Subcutaneous abdominal adipose tissue (tissue), 5 donors: ENCODE measurements around the gene MFF.

Experiments
- H3K27ac ChIP-seq: one replicate; pipeline ENCODE4 v1.7.0; 2013; ENCODE audit warnings: low read depth, mild to moderate bottlenecking, inconsistent platforms, low read length, moderate library complexity
- H3K27me3 ChIP-seq, 5 donors: one replicate each; pipeline ENCODE4 v1.7.0; 2013; ENCODE audit warnings: low read length in 5 of 5, inconsistent platforms in 1 of 5; ENCODE audit not compliant: control insufficient read depth in 5 of 5, insufficient read depth in 4 of 5
- H3K36me3 ChIP-seq, 5 donors: one replicate each; pipeline ENCODE4 v1.7.0; 2013; ENCODE audit warnings: low read length in 5 of 5; ENCODE audit not compliant: control insufficient read depth in 5 of 5, insufficient read depth in 5 of 5
- H3K4me1 ChIP-seq, 5 donors: one replicate each; pipeline ENCODE4 v1.7.0; 2013; ENCODE audit warnings: low read length in 5 of 5, mild to moderate bottlenecking in 3 of 5, moderate library complexity in 1 of 5; ENCODE audit not compliant: control insufficient read depth in 5 of 5, insufficient read depth in 5 of 5
- H3K4me3 ChIP-seq, 5 donors: one replicate each; pipeline ENCODE4 v1.7.0; 2013; ENCODE audit warnings: low read length in 5 of 5, low read depth in 1 of 5
- H3K9ac ChIP-seq, 5 donors: one replicate each; pipeline ENCODE4 v1.7.0; 2013; ENCODE audit warnings: low read length in 5 of 5, mild to moderate bottlenecking in 4 of 5, moderate library complexity in 3 of 5
- H3K9me3 ChIP-seq, 5 donors: one replicate each; pipeline ENCODE4 v1.7.0; 2013; ENCODE audit warnings: low read length in 5 of 5; ENCODE audit not compliant: control insufficient read depth in 5 of 5
- donor health status: healthy.
- donor health status: healthy.
- donor health status: healthy.
- donor health status: healthy.
- donor health status: healthy.

Gene MFF, protein sequence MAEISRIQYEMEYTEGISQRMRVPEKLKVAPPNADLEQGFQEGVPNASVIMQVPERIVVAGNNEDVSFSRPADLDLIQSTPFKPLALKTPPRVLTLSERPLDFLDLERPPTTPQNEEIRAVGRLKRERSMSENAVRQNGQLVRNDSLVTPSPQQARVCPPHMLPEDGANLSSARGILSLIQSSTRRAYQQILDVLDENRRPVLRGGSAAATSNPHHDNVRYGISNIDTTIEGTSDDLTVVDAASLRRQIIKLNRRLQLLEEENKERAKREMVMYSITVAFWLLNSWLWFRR

DNA sequence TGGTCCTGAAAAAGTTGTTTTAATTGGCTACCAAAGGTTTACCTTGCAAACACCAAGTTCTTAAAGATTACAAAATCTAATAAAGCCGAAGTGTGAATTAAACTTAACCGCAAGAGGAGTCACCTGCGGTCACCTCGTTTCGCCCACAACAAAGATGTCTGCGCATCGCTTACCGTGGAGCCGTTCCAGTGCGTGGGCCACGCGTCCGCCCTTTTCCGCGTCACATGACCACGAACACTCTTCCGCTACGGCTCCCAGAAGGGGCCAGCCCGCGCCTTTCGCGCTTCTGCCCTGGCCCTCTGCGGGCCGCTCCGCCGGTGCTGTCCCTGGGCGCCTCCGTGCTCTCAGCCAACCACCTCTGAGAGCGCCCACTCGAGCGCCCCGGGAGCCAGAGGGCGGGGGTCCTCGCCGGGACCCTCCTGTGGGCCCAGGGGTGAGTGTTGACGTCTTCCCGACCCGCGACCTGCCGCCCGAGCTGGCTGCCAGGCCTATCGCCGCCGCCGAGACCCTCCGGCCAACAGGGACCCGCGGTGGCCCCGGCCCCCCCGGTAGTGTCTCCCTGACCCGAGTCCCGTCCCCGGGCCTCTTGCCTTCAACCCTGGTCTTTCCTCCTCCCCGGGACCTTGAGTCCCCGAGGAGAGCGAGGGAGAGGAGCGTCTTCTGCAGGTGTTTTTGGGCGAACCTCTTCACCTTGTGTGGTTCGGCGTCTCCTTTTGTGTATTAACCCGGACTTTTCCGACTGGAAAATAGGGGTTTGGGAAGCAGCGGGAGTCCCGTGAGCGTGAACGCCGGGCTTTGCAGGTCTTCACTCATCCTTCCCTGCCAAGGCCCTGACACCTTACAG, at the start of gene MFF:
Gene MFF (plus strand): TSS at position 257 of the 844 bp plus-strand sequence. CDS start 5,415 bp downstream, outside the sequence.
- Histone ChIP-seq H3K27me3 (no peaks in the 10 kb centered on the region), H3K9me3 (no peaks in the 10 kb centered on the region), H3K9ac (peak within 1 kb of the TSS; percentile 85 to 99 (median 90)), H3K4me3 (peak within 1 kb of the TSS; percentile 80 to 96 (median 93)), H3K27ac (peak within 1 kb of the TSS; percentile 73), H3K4me1 (peaks cover 0 to 23% (median 20%) of the 10 kb centered on the region in 5 donors), H3K36me3 (peaks cover 0 to 5% (median 0%) of the 10 kb centered on the region in 5 donors)

DNA sequence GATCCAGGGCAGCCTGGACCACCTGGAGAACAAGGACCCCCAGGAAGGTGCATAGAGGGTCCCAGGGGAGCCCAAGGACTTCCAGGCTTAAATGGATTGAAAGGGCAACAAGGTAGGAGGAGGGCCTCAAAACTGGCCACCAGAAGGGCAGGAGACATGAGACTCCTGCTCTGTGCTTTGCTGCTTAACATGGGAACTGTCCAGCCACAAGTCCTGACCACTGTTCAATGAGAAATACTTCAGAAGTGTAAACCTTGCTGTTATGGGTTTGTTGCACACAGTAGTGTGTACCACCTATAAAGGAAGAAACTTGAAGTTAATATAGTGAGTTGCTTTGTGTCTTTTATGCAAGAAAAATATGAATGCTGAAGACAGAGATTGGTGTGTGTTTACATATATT, 44.2 kb upstream of the MFF start:
- H3K4me3 ChIP-seq, result no peak overlapping the region
- H3K9me3 ChIP-seq, result no peaks in the 10 kb centered on the region
- no peaks in the 10 kb centered on the region for H3K36me3 ChIP-seq
- no peak overlapping the region for H3K27ac ChIP-seq
- H3K27me3 ChIP-seq, result no peaks in the 10 kb centered on the region
- no peak overlapping the region for H3K9ac ChIP-seq
- no peaks in the 10 kb centered on the region for H3K4me1 ChIP-seq

DNA sequence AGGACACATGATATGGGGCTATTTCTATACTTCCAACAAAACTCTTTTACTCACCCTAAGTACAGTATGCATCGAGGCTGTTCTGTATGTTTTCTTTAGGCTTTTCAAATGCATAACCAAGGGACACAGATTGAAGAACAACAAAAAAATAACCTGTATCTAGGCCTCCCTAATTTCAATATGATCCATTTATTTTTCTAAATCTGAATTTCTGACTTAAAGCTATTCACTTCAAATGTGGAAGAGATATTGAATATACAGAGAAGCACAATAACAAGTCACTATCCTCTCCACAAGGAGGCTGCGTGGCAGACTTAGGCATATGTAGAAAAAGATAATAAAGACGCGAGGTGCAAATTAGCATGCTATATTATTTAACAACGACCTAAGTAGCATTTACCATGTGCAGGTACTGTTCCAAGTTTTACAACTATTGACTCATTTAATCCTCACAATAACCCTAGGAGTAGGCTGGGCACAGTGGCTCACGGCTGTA, 39.3 kb upstream of the MFF start:
- Histone ChIP-seq H3K9me3 (no peaks in the 10 kb centered on the region), H3K36me3 (no peaks in the 10 kb centered on the region), H3K27me3 (no peaks in the 10 kb centered on the region), H3K9ac (no peak overlapping the region), H3K4me1 (no peaks in the 10 kb centered on the region), H3K27ac (no peak overlapping the region), H3K4me3 (no peak overlapping the region)

DNA sequence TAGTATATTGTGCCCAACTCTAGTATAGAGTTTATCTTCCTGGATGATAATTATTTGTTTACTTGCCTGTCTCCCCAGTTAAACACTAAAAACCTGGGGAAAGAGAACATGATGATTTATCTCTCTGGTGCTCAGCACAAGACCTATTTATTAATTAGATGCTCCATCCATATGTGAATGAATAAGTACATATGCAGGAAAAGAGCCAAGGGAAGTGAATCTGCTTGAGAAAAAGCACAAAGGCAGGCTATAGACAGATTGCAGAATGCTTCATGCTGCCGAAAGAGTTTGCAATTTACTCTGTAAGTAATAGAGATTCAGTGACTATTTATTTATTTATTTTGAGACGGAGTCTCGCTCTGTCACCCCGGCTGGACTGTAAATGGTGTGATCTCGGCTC, 37.3 kb upstream of the MFF start:
- no peaks in the 10 kb centered on the region for H3K9me3 ChIP-seq
- no peaks in the 10 kb centered on the region for H3K4me1 ChIP-seq
- H3K36me3 ChIP-seq, result no peaks in the 10 kb centered on the region
- no peak overlapping the region for H3K4me3 ChIP-seq
- no peaks in the 10 kb centered on the region for H3K27me3 ChIP-seq
- no peak overlapping the region for H3K27ac ChIP-seq
- no peak overlapping the region for H3K9ac ChIP-seq

DNA sequence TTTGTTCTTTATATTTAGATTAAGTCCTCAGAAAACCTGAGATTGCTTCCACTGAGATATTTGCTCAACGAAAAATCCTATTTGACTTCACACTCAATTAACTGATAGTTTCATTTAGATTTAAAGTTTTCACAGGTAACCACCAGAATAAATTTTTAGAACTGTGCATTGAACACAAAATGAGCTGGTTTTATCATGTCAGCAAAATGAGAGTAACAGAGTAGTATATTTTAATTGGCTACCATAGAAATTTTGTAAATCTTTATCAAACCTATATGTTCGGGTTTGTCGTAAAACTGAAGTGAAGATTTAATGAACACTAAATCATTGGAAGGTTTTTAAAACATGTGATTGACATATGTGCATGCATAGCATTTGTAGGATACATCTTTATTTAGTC, 32.7 kb upstream of the MFF start:
- no peak overlapping the region for H3K9ac ChIP-seq
- H3K27me3 ChIP-seq, result no peaks in the 10 kb centered on the region
- no peaks in the 10 kb centered on the region for H3K36me3 ChIP-seq
- H3K4me1 ChIP-seq, result no peaks in the 10 kb centered on the region
- H3K4me3 ChIP-seq, result no peak overlapping the region
- H3K27ac ChIP-seq, result no peak overlapping the region
- no peaks in the 10 kb centered on the region for H3K9me3 ChIP-seq

DNA sequence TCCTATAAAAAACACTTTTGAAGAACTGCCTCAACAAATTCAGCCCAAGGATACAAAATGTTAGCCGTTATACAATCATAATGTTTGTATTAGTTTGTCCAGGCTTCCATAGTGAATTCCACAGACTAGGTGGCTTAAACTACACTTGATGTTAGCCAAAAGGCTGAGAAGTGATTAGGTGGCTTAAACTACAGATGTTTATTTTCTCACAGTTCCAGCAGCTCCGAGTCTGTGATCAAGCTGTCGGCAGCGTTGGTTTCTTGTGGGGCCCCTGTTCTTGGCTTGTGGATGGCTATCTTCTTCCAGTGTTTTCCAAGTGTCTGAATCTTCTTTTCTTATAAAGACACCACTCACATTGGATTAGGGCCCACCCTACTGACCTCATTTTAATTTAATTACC, 31.5 kb upstream of the MFF start:
- Histone ChIP-seq H3K27ac (no peak overlapping the region), H3K4me1 (no peaks in the 10 kb centered on the region)

DNA sequence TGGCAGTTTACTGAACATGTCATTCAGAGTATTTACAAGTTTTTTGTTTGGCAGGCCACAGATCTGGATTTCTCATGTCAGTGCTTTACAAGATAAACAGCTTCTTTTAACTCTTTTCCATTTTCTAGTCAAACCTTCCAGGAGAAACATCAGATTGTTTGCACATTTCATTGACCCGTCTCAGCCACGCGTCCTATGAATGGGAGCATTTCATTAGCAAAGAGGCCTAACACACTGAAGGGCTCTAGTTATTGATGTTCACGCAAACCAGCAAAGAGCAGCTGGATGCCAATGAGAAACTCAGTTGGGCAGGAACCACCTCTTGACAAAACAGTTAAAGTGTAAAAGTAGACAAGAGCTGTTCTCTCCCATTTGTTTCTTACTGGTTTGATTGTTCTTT, 29.2 kb upstream of the MFF start:
- H3K36me3 ChIP-seq, result no peaks in the 10 kb centered on the region
- no peak overlapping the region for H3K4me3 ChIP-seq

More for the DNA sequence above, 31.5 kb upstream of the MFF start:
- no peak overlapping the region for H3K9ac ChIP-seq
- no peaks in the 10 kb centered on the region for H3K27me3 ChIP-seq
- H3K36me3 ChIP-seq, result no peaks in the 10 kb centered on the region
- H3K9me3 ChIP-seq, result no peaks in the 10 kb centered on the region
- no peak overlapping the region for H3K4me3 ChIP-seq

DNA sequence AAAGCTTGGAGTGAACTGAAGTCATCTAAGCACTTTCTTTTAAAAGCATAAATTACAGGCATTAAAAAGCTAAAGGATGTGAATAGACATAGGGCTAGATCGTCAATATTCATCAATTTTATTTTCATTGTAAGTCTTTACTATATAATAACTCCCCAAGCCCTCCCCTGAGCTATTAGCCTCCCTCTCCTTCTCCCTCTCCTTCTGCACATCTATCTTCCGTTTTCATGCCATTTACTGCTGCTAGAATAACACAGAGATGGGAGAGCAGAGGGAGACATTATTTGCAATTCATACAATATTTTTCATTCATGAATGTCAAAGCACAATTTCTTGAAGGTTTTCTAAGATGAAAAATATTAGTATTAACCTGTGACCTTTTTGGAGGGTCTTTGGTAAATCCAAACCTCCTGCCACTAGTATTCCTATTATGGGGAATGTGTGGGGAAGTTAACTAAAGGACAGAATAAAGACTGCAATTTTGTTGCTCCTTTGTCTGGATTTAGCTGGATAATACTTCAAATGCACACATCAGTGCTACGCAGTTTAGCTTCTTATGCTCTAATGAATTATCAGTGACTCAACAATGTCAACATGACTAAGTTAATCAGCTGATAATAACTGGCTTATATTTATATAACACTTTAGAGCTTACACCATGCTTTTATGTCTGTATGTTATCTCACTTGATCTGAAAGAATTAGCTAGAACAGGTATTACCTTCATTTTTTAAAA, 28.2 kb upstream of the MFF start:
- Histone ChIP-seq H3K36me3 (peaks cover 0 to 3% (median 0%) of the 10 kb centered on the region in 5 donors), H3K4me3 (no peak overlapping the region), H3K27ac (no peak overlapping the region), H3K9ac (no peak overlapping the region), H3K4me1 (no peaks in the 10 kb centered on the region), H3K27me3 (no peaks in the 10 kb centered on the region), H3K9me3 (no peaks in the 10 kb centered on the region)

More for the DNA sequence above, 29.2 kb upstream of the MFF start:
- no peaks in the 10 kb centered on the region for H3K9me3 ChIP-seq
- no peak overlapping the region for H3K9ac ChIP-seq
- no peak overlapping the region for H3K27ac ChIP-seq
- no peaks in the 10 kb centered on the region for H3K27me3 ChIP-seq
- no peaks in the 10 kb centered on the region for H3K4me1 ChIP-seq

DNA sequence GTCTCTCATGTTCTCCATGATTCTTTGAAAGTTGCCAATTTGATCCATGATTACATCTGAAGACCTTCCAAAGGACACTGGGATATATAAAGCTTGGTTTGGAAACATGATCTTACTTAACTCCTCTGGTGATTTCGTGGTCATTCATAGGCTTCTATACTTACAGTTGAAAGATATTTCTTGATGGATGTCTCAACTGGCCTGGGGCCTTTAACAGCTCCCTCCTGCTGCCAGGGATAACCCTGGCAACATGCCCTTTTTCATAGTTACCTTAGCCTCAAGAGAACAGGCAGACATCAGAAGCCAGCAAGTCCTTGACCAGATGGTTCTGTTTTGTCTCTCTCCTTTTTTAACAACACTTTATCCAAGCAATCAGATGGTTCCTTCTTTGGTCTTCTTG, 23.5 kb upstream of the MFF start:
- H3K27ac ChIP-seq, result no peak overlapping the region
- no peaks in the 10 kb centered on the region for H3K27me3 ChIP-seq
- H3K4me3 ChIP-seq, result no peak overlapping the region
- H3K36me3 ChIP-seq, result peaks cover 0 to 3% (median 0%) of the 10 kb centered on the region in 5 donors
- no peaks in the 10 kb centered on the region for H3K4me1 ChIP-seq
- no peak overlapping the region for H3K9ac ChIP-seq
- H3K9me3 ChIP-seq, result no peaks in the 10 kb centered on the region
